H1 (cell line): ENCODE results near the gene GMNN.

ENCODE experiments used
- ATF3 ChIP-seq: IDR thresholded peaks from 2 replicates; pipeline ENCODE4 v1.6.1; 2011; ENCODE audit warnings: low read depth, mild to moderate bottlenecking, low read length; ENCODE audit not compliant: insufficient read depth
- BRCA1 ChIP-seq: IDR thresholded peaks from 2 replicates; pipeline ENCODE4 v1.6.1; 2012; ENCODE audit warnings: low read depth, low read length, improper control_type of control experiment
- CTCF ChIP-seq, 3 experiments: IDR thresholded peaks; 1 replicate in 2 of 3; 2 replicates in 1 of 3; pipeline versions ENCODE4 v1.5.1 to v1.6.1; 2011; ENCODE audit warnings: low read length in 3 of 3, mild to moderate bottlenecking in 3 of 3, inconsistent platforms in 2 of 3, low read depth in 1 of 3, moderate library complexity in 1 of 3; ENCODE audit not compliant: insufficient read depth in 1 of 3; ENCODE audit errors: control extremely low read depth in 1 of 3
- EP300 ChIP-seq, 2 experiments: IDR thresholded peaks; 1 replicate in 1 of 2; 2 replicates in 1 of 2; pipeline ENCODE4 v1.6.1; 2011 to 2012; ENCODE audit warnings: low read depth in 2 of 2, low read length in 2 of 2, mild to moderate bottlenecking in 2 of 2, borderline replicate concordance in 1 of 2, inconsistent platforms in 1 of 2, moderate library complexity in 1 of 2
- JUND ChIP-seq: IDR thresholded peaks from 2 replicates; pipeline ENCODE4 v1.6.1; 2011; ENCODE audit warnings: mild to moderate bottlenecking, improper control_type of control experiment, low read length
- MAX ChIP-seq: IDR thresholded peaks from 2 replicates; pipeline ENCODE4 v1.6.1; 2012; ENCODE audit warnings: inconsistent platforms
- POLR2A ChIP-seq, 2 experiments: IDR thresholded peaks; 1 replicate in 1 of 2; 2 replicates in 1 of 2; pipeline ENCODE4 v1.6.1; 2011; ENCODE audit warnings: low read depth in 2 of 2, low read length in 2 of 2, mild to moderate bottlenecking in 2 of 2; ENCODE audit errors: control extremely low read depth in 1 of 2
- RFX5 ChIP-seq: IDR thresholded peaks from 2 replicates; pipeline ENCODE4 v1.6.1; 2011; ENCODE audit warnings: low read depth, low read length, improper control_type of control experiment, borderline replicate concordance
- SIN3A ChIP-seq, 2 experiments: IDR thresholded peaks in 1 of 2; conservative IDR thresholded peaks in 1 of 2; 2 replicates each; pipeline ENCODE4 v1.6.1; 2011 to 2012; ENCODE audit warnings: low read length in 2 of 2, improper control_type of control experiment in 1 of 2, low read depth in 1 of 2, mild to moderate bottlenecking in 1 of 2
- SP2 ChIP-seq: IDR thresholded peaks from 2 replicates; pipeline ENCODE4 v1.6.1; 2012; ENCODE audit warnings: mild to moderate bottlenecking, low read length, inconsistent platforms
- TEAD4 ChIP-seq: IDR thresholded peaks from 2 replicates; pipeline ENCODE4 v1.6.1; 2012; ENCODE audit warnings: low read depth, low read length, inconsistent platforms, mixed read lengths

- TF ChIP-seq SIN3A (conservative IDR thresholded peaks at IDR 0.05 in 1 of 2, IDR thresholded peaks at IDR 0.05 in 1 of 2; ENCODE audit: low read depth in 1 of 2, low read length in 2 of 2), result no peak
- TF ChIP-seq CTCF (IDR thresholded peaks at IDR 0.05; ENCODE audit: control extremely low read depth in 1 of 3, insufficient read depth in 1 of 3, low read depth in 1 of 3, low read length in 3 of 3), result no peak
- TF ChIP-seq POLR2A (IDR thresholded peaks at IDR 0.05; ENCODE audit: control extremely low read depth in 1 of 2, low read depth in 2 of 2, low read length in 2 of 2), result no peak
- no peak for TF ChIP-seq RFX5
- no peak for TF ChIP-seq TEAD4
- no peak for TF ChIP-seq JUND
- TF ChIP-seq SP2, result no peak
- no peak for TF ChIP-seq EP300 (IDR thresholded peaks at IDR 0.05; ENCODE audit: borderline replicate concordance in 1 of 2, low read depth in 2 of 2, low read length in 2 of 2)
- no peak for TF ChIP-seq ATF3
- TF ChIP-seq BRCA1, result no peak
- TF ChIP-seq MAX, result no peak
Observed at GRCh38 chr6:24798740-24799540, 24.2 kb downstream of the GMNN start, which contains the start of gene ARMH2.
